Measurements from ENCODE around the gene PLXNA4.

- no peak for TF ChIP-seq GATA3 (IDR thresholded peaks at IDR 0.05; ENCODE audit: low read depth, low read length)
- TF ChIP-seq GATA2 (IDR thresholded peaks at IDR 0.05; ENCODE audit: low read depth, low read length) = no peak
These were observed 1.7 kb upstream of the PLXNA4 start for GRCh38 chr7:132578050-132578370.

Data from SH-SY5Y (cell line).